Duodenal mucosa (tissue), 2 donors: ENCODE results near the gene TTLL8.
"Not testable (repeated sequence)": the region's sequence is repeated elsewhere in the genome, so short reads cannot be mapped to it uniquely, and the experiment has no call there.

Experiments
- H3K27ac ChIP-seq: one replicate; pipeline ENCODE4 v1.7.0; 2013; ENCODE audit warnings: low read depth, low read length
- H3K27me3 ChIP-seq, 2 donors: one replicate each; pipeline ENCODE4 v1.7.0; 2013; ENCODE audit warnings: low read length in 2 of 2, control low read depth in 1 of 2; ENCODE audit not compliant: insufficient read depth in 2 of 2, control insufficient read depth in 1 of 2
- H3K36me3 ChIP-seq, 2 donors: one replicate each; pipeline ENCODE4 v1.7.0; 2013; ENCODE audit warnings: low read length in 2 of 2, control low read depth in 1 of 2; ENCODE audit not compliant: insufficient read depth in 2 of 2, control insufficient read depth in 1 of 2
- H3K4me1 ChIP-seq, 2 donors: one replicate each; pipeline ENCODE4 v1.7.0; 2013; ENCODE audit warnings: low read length in 2 of 2, control low read depth in 1 of 2; ENCODE audit not compliant: insufficient read depth in 2 of 2, control insufficient read depth in 1 of 2
- H3K4me3 ChIP-seq, 2 donors: one replicate each; pipeline ENCODE4 v1.7.0; 2013; ENCODE audit warnings: low read length in 2 of 2, low read depth in 1 of 2
- H3K9ac ChIP-seq, 2 donors: one replicate each; pipeline ENCODE4 v1.7.0; 2013; ENCODE audit warnings: low read length in 2 of 2, low read depth in 1 of 2
- H3K9me3 ChIP-seq, 2 donors: one replicate each; pipeline ENCODE4 v1.7.0; 2013; ENCODE audit warnings: low read length in 2 of 2, control low read depth in 1 of 2; ENCODE audit not compliant: control insufficient read depth in 1 of 2

Gene TTLL8

DNA sequence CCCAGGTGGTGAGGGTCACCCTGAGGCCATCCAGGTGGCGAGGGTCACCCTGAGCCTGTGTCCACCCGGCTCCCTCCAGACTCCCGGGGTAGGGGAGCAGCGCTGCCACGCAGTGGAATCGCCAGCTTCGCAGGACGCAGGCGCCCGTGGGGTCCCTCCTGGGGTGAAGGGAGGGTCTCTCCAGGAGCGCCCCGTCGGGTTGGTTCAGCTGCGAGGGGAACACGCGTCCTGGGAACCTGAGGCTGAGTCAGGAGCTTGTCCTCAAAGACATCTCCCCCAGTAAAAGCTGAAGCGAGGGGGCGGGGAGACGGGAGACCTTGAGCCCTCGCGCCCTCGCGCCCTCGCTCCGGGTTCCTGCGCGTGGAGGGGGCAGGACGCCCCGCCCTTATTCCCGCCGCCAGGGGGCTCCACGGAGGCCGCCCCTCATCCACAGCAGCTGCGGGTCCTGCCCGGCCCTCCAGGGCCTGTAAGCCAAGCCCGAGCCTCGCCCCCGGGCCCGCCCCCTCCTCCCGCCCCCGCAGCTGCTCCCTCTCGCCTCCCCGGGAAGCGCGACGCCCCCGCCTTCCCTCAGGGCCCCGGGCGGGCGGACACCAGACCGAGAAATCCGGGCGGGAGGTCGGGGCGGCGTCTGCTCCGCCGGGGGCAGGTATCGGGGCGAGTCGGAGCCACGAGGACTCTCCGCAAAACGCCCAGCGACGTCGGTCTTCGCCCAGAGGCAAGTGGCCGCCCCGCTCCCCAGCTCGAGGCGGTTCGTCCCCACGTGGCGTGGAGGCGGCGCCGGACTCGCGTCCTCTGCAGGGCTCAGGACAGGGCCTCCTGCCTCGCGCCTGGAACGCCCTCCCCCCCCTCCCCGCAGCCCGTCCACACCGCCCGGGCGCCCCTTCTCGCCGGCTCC is 74.7 kb downstream of the TTLL8 start:
- Histone ChIP-seq H3K4me1 (no peaks in the 10 kb centered on the region), H3K9me3 (peaks cover 7 to 10% of the 10 kb centered on the region in 2 donors), H3K27me3 (peaks cover 11 to 15% of the 10 kb centered on the region in 2 donors), H3K36me3 (no peaks in the 10 kb centered on the region), H3K4me3 (no peak overlapping the region), H3K27ac (no peak overlapping the region), H3K9ac (no peak overlapping the region)

DNA sequence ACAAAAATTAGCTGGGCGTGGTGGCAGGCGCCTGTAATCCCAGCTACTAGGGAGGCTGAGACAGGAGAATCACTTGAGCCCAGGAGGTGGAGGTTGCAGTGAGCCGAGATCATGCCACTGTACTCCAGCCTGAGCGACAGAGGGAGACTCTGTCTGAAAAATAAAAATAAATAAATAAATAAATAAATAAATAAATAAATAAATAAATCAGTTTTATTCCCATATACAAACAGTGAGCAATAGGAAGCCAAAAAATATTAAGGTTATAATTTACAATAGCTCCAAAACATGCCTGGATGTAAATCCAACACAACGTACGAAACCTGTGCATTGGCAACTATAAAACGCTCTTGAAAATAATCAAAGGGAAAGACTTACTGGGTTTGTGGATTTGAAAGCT is 76.3 kb downstream of the TTLL8 start:
- H3K9me3 ChIP-seq, result peaks cover 7 to 10% of the 10 kb centered on the region in 2 donors
- H3K9ac ChIP-seq, H3K4me3 ChIP-seq, H3K4me1 ChIP-seq, H3K36me3 ChIP-seq, H3K27ac ChIP-seq: not testable (repeated sequence)
- H3K27me3 ChIP-seq, result peaks cover 11 to 15% of the 10 kb centered on the region in 2 donors

GRCh38 chr22:49979587-49980264 is 78.4 kb downstream of the TTLL8 start:
- Histone ChIP-seq H3K27ac (no peak overlapping the region), H3K36me3 (no peaks in the 10 kb centered on the region), H3K9me3 (peaks cover 5 to 7% of the 10 kb centered on the region in 2 donors), H3K4me1 (peaks cover 0 to 5% of the 10 kb centered on the region in 2 donors), H3K4me3 (no peak overlapping the region), H3K9ac (no peak overlapping the region), H3K27me3 (peaks cover 10 to 11% of the 10 kb centered on the region in 2 donors)

GRCh38 chr22:49977578-49977977 is 80.5 kb downstream of the TTLL8 start:
- H3K9ac ChIP-seq, result no peak overlapping the region
- H3K36me3 ChIP-seq, result no peaks in the 10 kb centered on the region
- peaks cover 5 to 7% of the 10 kb centered on the region in 2 donors for H3K9me3 ChIP-seq
- no peak overlapping the region for H3K27ac ChIP-seq
- H3K4me3 ChIP-seq, result no peak overlapping the region
- H3K4me1 ChIP-seq, result peaks cover 0 to 5% of the 10 kb centered on the region in 2 donors
- peaks cover 0 to under 1% of the 10 kb centered on the region in 2 donors for H3K27me3 ChIP-seq

- peaks cover 5 to 7% of the 10 kb centered on the region in 2 donors for H3K9me3 ChIP-seq
- H3K9ac ChIP-seq, result no peak overlapping the region
- H3K27ac ChIP-seq, result no peak overlapping the region
- peaks cover 0 to 9% of the 10 kb centered on the region in 2 donors for H3K4me1 ChIP-seq
- H3K4me3 ChIP-seq, result no peak overlapping the region
- H3K36me3 ChIP-seq, result no peaks in the 10 kb centered on the region
- no peaks in the 10 kb centered on the region for H3K27me3 ChIP-seq
Measured at GRCh38 chr22:49976439-49977175, 81.5 kb downstream of the TTLL8 start.

GRCh38 chr22:49975543-49976389 is 82.3 kb downstream of the TTLL8 start:
- Histone ChIP-seq H3K4me1 (peaks cover under 1 to 13% of the 10 kb centered on the region in 2 donors), H3K9ac (no peak overlapping the region), H3K36me3 (no peaks in the 10 kb centered on the region), H3K4me3 (no peak overlapping the region), H3K27me3 (no peaks in the 10 kb centered on the region), H3K9me3 (peaks cover 5 to 7% of the 10 kb centered on the region in 2 donors), H3K27ac (no peak overlapping the region)

- Histone ChIP-seq H3K27me3 (no peaks in the 10 kb centered on the region), H3K9ac (no peak overlapping the region), H3K27ac (no peak overlapping the region), H3K9me3 (no peaks in the 10 kb centered on the region), H3K36me3 (no peaks in the 10 kb centered on the region), H3K4me3 (no peak overlapping the region), H3K4me1 (peaks cover 13 to 22% of the 10 kb centered on the region in 2 donors)
Measured at GRCh38 chr22:49973018-49973961, 84.8 kb downstream of the TTLL8 start.

GRCh38 chr22:49972163-49973017 is 85.7 kb downstream of the TTLL8 start:
- H3K4me3 ChIP-seq, result no peak overlapping the region
- peak overlapping the region; percentile 63 to 70 for H3K9ac ChIP-seq
- no peak overlapping the region for H3K27ac ChIP-seq
- peaks cover 21 to 22% of the 10 kb centered on the region in 2 donors for H3K4me1 ChIP-seq
- no peaks in the 10 kb centered on the region for H3K36me3 ChIP-seq
- no peaks in the 10 kb centered on the region for H3K9me3 ChIP-seq
- no peaks in the 10 kb centered on the region for H3K27me3 ChIP-seq
